RWPE1 (cell line): Measurements from ENCODE around the gene SRA1.

Source experiments
- CTCF ChIA-PET: fragments of 350-600 bp; sonication (Branson Sonifier 250); formaldehyde crosslinking; extraction: SDS; loops from one replicate; lab custom pipeline; 2021; lab: Yijun Ruan, JAX
- POLR2A ChIA-PET: fragments of 400-600 bp; formaldehyde crosslinking; extraction: SDS; loops from one replicate; lab custom pipeline; 2020; ENCODE audit warnings: antibody characterized with exemption; ENCODE audit not compliant: low non-redundant PET; lab: Yijun Ruan, JAX
- DNase-seq: peaks from one replicate; pipeline ENCODE4 v3.0.0; 2012; ENCODE audit warnings: low spot score
- H3K27ac ChIP-seq: fragments of 450-650 bp; 2 replicates; pipeline ENCODE4 v1.5.1; 2017
- TF ChIP-seq, protein P1 (sequence below): fragments of 450-650 bp; conservative IDR thresholded peaks from 2 replicates; pipeline ENCODE4 v1.5.1; 2017; ENCODE audit warnings: low read depth, mild to moderate bottlenecking

The SRA1 gene

DNA sequence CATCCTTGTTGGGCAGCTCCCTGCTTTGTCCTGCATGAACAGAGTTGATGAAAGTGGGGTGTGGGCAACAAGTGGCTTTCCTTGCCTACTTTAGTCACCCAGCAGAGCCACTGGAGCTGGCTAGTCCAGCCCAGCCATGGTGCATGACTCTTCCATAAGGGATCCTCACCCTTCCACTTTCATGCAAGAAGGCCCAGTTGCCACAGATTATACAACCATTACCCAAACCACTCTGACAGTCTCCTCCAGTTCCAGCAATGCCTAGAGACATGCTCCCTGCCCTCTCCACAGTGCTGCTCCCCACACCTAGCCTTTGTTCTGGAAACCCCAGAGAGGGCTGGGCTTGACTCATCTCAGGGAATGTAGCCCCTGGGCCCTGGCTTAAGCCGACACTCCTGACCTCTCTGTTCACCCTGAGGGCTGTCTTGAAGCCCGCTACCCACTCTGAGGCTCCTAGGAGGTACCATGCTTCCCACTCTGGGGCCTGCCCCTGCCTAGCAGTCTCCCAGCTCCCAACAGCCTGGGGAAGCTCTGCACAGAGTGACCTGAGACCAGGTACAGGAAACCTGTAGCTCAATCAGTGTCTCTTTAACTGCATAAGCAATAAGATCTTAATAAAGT, 11.3 kb upstream of the SRA1 start:
- H3K27ac ChIP-seq = peak overlapping the region; percentile 23
- TF ChIP-seq, protein P1, sequence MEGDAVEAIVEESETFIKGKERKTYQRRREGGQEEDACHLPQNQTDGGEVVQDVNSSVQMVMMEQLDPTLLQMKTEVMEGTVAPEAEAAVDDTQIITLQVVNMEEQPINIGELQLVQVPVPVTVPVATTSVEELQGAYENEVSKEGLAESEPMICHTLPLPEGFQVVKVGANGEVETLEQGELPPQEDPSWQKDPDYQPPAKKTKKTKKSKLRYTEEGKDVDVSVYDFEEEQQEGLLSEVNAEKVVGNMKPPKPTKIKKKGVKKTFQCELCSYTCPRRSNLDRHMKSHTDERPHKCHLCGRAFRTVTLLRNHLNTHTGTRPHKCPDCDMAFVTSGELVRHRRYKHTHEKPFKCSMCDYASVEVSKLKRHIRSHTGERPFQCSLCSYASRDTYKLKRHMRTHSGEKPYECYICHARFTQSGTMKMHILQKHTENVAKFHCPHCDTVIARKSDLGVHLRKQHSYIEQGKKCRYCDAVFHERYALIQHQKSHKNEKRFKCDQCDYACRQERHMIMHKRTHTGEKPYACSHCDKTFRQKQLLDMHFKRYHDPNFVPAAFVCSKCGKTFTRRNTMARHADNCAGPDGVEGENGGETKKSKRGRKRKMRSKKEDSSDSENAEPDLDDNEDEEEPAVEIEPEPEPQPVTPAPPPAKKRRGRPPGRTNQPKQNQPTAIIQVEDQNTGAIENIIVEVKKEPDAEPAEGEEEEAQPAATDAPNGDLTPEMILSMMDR = no peak
- ChIA-PET POLR2A (no interaction called here), CTCF (no interaction called here)
- DNase-seq = no peak

DNA sequence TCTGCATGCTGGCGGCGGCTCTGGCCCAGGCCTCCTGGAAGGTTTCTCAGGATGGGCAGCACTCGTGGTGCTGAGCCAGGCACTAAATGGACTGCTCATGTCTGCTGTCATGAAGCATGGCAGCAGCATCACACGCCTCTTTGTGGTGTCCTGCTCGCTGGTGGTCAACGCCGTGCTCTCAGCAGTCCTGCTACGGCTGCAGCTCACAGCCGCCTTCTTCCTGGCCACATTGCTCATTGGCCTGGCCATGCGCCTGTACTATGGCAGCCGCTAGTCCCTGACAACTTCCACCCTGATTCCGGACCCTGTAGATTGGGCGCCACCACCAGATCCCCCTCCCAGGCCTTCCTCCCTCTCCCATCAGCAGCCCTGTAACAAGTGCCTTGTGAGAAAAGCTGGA, 10.6 kb upstream of the SRA1 start:
- no peak overlapping the region for H3K27ac ChIP-seq
- ChIA-PET CTCF (no interaction called here), POLR2A (no interaction called here)
- DNase-seq = no peak
- TF ChIP-seq, protein P1 = no peak

DNA sequence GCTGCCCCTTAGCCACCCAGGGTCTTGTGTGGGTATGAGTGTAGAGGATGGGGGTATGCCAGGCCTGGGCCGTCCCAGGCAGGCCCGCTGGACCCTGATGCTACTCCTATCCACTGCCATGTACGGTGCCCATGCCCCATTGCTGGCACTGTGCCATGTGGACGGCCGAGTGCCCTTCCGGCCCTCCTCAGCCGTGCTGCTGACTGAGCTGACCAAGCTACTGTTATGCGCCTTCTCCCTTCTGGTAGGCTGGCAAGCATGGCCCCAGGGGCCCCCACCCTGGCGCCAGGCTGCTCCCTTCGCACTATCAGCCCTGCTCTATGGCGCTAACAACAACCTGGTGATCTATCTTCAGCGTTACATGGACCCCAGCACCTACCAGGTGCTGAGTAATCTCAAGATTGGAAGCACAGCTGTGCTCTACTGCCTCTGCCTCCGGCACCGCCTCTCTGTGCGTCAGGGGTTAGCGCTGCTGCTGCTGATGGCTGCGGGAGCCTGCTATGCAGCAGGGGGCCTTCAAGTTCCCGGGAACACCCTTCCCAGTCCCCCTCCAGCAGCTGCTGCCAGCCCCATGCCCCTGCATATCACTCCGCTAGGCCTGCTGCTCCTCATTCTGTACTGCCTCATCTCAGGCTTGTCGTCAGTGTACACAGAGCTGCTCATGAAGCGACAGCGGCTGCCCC, 10.0 kb upstream of the SRA1 start:
- CTCF ChIA-PET = interaction anchor here (1.5 kb wide), 1 partner anchor 11 kb away, joined by 3 read pairs; no protein-coding TSS in a partner anchor
- peak overlapping the region; percentile 61; the same call in 1 of the 2 replicates for H3K27ac ChIP-seq
- TF ChIP-seq, protein P1 = no peak
- POLR2A ChIA-PET = interaction anchor here (0.6 kb wide), 1 partner anchor 158 kb away, joined by 4 read pairs; no protein-coding TSS in a partner anchor
- no peak for DNase-seq

DNA sequence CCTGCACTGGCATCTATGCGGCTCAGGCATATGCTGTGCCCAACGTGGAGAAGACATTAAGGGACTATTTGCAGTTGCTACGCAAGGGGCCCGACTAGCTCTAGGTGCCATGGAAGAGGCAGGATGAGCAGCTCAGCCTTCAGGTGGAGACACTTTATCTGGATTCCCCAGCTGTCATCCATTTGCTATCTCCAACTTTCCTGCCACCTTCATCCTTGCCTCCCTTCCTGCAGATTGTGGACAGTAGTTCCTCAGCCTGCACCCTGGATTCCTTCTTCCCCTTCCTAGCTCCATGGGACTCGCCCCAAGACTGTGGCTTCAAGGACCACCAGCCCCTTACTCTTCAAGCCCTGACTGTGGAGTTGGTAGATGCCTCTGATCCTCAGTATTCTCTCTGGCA, 9.4 kb upstream of the SRA1 start:
- peak overlapping the region; percentile 61 for H3K27ac ChIP-seq
- TF ChIP-seq, protein P1 = no peak
- CTCF ChIA-PET = interaction anchor here (1.5 kb wide), 1 partner anchor 11 kb away, joined by 3 read pairs; no protein-coding TSS in a partner anchor
- no peak for DNase-seq
- POLR2A ChIA-PET = interaction anchor here (0.6 to 2.1 kb wide), 3 partner anchors 9 to 159 kb away, joined by 3 to 7 read pairs (median 4); partner anchors contain the start of genes IK, NDUFA2 and SRA1

DNA sequence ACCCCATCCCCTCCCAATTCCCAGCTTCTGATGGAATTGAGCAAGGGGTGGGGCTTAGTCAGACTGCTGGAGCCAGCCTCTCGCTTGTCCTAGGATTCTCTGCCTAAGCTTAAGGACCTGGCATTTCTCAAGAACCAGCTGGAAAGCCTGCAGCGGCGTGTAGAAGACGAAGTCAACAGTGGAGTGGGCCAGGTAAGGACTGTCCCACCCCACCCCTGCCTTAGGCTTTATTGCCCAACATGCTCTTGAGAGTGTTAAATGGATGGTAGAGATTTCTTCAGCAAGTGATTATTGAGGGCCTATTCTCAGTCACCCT, 8.5 kb upstream of the SRA1 start:
- CTCF ChIA-PET = interaction anchor here (0.5 to 0.7 kb wide), 3 partner anchors 74 to 171 kb away, joined by 3 to 5 read pairs (median 3); partner anchors contain the start of genes TMCO6 and WDR55
- TF ChIP-seq, protein P1 = no peak
- POLR2A ChIA-PET = interaction anchor here (0.7 to 2.1 kb wide), 5 partner anchors 8 to 107 kb away, joined by 3 to 7 read pairs (median 3); partner anchors contain the start of genes EIF4EBP3, IK, NDUFA2 and SRA1
- peak; percentile 44 for DNase-seq
- H3K27ac ChIP-seq = peak overlapping the region; percentile 61

DNA sequence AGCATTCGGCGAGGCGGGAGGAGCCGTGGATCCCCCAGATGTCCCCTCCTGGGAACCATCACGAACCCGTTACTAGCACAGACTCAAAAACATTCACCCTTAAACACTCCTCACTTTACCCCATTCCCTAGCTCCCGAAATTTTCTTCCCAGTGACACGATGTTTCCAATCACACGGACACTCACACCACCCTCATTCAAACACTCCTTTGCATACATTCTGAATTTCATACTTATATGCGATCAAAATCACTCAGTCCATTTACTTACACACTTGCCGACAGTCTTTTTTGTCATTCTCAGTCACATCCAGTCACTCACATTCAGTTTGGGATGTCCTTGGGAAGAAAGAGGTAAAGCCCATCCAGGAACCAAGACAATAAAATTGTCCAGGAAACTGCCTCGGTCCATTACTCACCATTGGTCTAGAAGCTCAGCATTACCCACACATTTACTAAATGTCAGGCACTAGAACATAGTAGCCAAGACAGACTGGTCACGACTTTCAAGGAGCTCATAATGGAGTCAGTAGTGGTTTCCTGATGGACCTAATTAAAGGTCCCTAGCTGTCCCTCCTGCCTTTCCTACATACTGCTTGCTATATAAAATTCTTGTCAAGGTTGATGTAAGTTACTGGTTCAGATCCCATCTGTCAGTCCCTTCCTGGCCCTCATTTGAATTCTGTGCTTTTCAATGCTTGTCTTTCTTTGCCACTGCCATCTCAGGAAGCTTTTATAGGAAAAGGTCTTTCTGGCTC, 7.9 kb upstream of the SRA1 start:
- ChIA-PET CTCF (interaction anchor here (0.5 to 1.4 kb wide), 6 partner anchors 12 to 171 kb away, joined by 3 to 5 read pairs (median 4); partner anchors contain the start of genes NDUFA2, TMCO6 and WDR55), POLR2A (interaction anchor here (0.7 to 2.1 kb wide), 4 partner anchors 18 to 108 kb away, joined by 3 to 7 read pairs (median 3); partner anchors contain the start of genes EIF4EBP3, IK and NDUFA2)
- TF ChIP-seq, protein P1 = no peak
- DNase-seq = peak; percentile 26
- peak overlapping the region; percentile 92 for H3K27ac ChIP-seq
